CD1c-positive myeloid dendritic cell (primary cell): ENCODE measurements around the gene PRM2.
"Not testable (repeated sequence)": the region's sequence is repeated elsewhere in the genome, so short reads cannot be mapped to it uniquely, and the experiment has no call there.

ENCODE experiments used
- DNase-seq: peaks from one replicate; pipeline ENCODE4 v3.0.0-alpha.2; 2016; ENCODE audit errors: extremely low spot score

PRM2 gene

GRCh38 chr16:11289696-11290095, 13.4 kb upstream of the PRM2 start:
- not testable (repeated sequence) for DNase-seq

DNA sequence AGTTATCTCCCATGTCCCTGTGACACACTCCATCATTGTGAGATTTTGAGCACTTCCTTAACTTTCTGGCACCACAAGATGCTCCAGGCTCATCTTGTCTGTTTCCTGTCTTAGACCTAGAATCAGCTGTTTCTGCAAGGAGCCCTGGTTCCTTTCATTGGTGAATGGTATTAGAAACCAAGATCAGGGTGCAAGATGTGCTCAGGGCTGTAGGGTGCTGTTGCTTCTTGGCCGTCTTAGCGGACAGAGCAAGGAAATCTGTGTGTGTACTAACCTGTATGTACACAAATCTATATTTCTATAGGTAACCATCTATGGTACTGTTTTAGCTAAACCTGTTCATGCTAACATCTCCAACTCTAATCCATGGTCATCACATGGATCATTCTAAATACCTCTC, 12.9 kb upstream of the PRM2 start:
- no peak for DNase-seq

- no peak for DNase-seq
Observed at GRCh38 chr16:11285842-11286241, 9.6 kb upstream of the PRM2 start.

DNA sequence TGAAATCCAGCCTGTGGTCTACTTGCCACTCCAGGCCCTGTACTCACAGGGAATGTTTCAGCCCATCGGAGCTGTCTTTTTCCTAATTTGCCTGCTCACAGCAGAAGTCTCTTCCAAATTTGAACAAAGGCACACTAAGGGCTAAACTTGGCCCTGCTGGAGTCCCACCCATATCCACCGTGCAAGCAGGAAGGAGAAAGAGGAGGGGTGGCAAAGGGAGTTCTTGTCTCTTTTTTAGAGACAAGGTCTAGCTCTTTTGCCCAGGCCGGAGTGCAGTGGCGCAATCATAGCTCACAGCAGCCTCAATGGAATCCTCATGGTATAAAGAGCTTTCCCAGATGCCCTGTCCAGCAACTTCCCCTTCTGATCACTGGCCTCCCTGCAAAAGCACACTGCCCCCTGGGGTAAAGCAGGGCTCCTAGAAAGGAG, 7.6 kb upstream of the PRM2 start:
- DNase-seq: peak; percentile 52

- DNase-seq: no peak
Observed at GRCh38 chr16:11280616-11281522, 4.6 kb upstream of the PRM2 start, which contains the start of gene PRM1. Gene PRM1 (minus strand): TSS chr16:11281330. CDS start chr16:11281238, 92 bp downstream.

GRCh38 chr16:11278681-11279628, 2.7 kb upstream of the PRM2 start:
- peak; percentile 54 for DNase-seq

DNA sequence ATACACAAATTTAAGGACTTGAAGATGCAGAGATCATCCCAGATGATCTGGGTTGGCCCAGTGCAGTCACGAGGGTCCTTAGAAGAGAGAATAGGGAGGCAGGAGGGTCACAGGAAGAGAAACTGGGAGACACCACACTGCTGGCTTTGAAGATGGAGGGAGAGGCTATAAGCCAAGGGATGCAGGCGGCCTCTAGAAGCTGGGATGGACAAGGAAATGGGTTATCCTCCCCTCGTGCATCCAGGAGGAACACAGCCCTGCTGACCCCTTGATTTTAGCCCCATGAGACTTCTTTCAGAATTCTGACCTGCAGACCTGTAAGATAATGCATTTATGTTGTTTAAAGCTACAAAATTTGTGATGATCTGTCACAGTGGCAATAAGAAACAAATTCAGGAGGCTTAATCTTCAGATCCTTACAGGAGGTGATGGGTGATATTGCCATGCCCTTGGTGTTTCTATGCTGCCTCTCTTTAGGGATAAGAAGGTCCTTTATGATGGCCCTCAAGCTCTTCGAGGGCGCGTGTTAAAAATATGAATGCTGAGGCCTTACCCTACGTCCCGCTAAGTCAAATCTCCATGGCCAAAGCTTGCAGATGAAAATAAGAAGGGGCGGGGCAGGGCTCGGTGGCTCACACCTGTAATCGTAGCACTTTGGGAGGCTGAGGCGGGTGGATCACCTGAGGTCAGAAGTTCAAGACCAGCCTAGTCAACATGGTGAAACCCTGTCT, 1.5 kb upstream of the PRM2 start:
- DNase-seq: no peak

DNA sequence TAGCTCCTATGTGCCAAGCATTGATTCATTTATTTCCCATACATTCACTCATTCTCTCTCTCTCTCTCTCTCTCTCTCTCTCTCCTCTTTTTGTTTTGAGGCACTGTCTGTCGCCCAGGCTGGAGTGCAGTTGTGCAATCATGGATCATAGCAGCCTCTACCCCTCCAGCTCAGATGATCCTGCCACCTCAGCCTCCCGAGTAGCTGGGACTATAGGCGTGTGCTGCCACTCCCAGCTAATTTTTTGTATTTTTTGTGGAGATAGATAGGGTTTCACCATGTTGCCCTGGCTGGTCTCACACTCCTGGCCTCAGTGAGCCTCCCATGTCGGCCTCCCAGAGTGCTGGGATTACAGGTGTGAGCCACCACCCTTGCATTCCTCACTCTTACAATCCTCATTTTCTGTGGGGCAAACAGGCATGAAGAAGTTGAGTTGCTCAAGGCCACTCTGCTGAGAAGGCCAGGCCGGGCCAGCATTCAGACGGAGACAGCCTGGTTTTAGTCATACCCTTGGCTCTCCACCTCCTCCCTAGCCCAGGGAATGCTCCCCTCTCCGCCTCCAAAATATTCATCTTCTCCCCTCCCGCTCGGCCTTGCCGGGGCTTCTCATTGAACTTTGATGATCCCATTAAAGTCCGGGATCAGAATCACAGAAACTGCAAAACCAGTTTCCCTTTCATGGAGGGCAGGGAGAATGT, 765 bp upstream of the PRM2 start:
- DNase-seq: no peak

- no peak for DNase-seq
Observed at GRCh38 chr16:11274964-11275363, 1.3 kb downstream of the PRM2 start.

DNA sequence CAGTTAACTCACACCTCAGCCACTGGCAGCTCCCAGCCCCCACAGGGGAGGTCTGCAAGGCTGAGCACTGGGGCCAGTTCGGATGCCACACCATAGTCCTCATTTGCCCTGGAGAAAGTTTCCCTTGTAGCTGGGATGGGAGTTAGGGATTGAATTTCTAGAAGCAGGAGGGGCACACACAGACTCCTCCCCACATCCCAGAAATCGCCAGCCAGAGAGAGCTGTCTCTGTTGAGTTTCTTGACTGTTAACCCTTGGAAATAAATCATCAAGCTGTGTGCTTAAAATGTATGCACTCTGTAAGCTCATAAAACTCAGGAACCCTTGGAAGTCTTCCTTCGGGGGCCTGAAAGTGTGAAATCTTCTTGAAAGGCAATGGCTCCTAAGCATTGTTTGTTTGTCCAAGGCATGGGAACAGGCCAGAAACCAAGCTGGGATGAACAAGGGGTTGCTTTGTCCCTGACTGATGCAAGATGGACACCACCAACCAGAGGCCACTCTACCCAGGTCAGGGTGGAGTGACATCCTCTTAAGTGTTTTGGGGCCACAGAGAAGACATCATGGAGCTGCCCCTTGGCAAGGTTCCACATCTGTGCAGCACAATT, 2.5 kb downstream of the PRM2 start:
- DNase-seq: no peak

GRCh38 chr16:11272921-11273720, 3.2 kb downstream of the PRM2 start, which contains the start of gene PRM3:
Gene PRM3 (minus strand): TSS chr16:11273629. CDS start chr16:11273595, 34 bp downstream.
- DNase-seq: no peak

DNA sequence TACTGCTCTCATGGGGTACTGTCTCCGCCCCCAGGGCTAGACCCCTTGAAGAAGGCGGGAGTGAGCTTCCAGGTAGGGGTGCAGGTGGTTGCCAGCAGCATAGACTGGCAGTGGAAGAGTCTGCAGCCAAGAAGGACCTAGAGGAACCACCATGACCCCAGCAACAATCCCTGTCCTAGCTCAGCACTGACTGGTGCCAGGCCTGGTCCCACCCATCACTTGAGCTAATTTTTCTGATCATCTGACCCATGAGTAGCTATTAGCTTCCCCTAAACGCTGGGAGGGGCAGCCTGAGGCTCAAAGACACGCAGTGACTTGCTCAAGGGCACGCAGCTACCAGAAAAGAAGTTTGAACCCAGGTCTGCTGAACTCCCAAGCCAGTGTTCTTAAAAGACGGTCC, 3.8 kb downstream of the PRM2 start:
- DNase-seq: no peak

GRCh38 chr16:11271610-11272009, 4.7 kb downstream of the PRM2 start:
- DNase-seq: no peak

GRCh38 chr16:11270602-11271162, 5.6 kb downstream of the PRM2 start:
- no peak for DNase-seq

- no peak for DNase-seq
Observed at GRCh38 chr16:11268921-11269375, 7.3 kb downstream of the PRM2 start, which contains the start of gene TNP2. Gene TNP2 (minus strand): TSS chr16:11269325. CDS start chr16:11269262, 63 bp downstream.

- no peak for DNase-seq
Observed at GRCh38 chr16:11265124-11265523, 11.2 kb downstream of the PRM2 start.

GRCh38 chr16:11264155-11264832, 12.0 kb downstream of the PRM2 start:
- peak; percentile 32 for DNase-seq

- DNase-seq: peak; percentile 16
Observed at GRCh38 chr16:11263737-11264136, 12.5 kb downstream of the PRM2 start.

- no peak for DNase-seq
Observed at GRCh38 chr16:11262915-11263314, 13.4 kb downstream of the PRM2 start.
